K562 (cell line): ENCODE measurements around the gene NT5C3B. TPM values are rescaled to one million over a fixed set of nuclear protein-coding genes. Genes with fewer than 3 reads are reported as not detected.

Experiments
- ATAC-seq: fragments of 200-7000 bp; cut with Tn5 transposase; 3 replicates; pipeline ENCODE4 v1.9.1; 2020; ENCODE audit warnings: moderate library complexity
- BruUV-seq: library from RNA; stranded (reverse); fragments of 400-500 nt; replicated peaks from 2 replicates; lab custom pipeline; 2021; lab: Mats Ljungman, UMichigan
- CTCF ChIA-PET: fragments of 300-600 bp; formaldehyde crosslinking; extraction: SDS; loops from one replicate; lab custom pipeline; 2021; ENCODE audit warnings: low intra/inter-chr PET ratio; lab: Yijun Ruan, JAX
- POLR2A ChIA-PET: fragments of 300-600, 350-650 bp; sonication (Branson Sonifier 250); formaldehyde crosslinking; extraction: SDS; loops from one replicate; lab custom pipeline; 2021; ENCODE audit warnings: antibody characterized with exemption, inconsistent platforms; lab: Yijun Ruan, JAX
- DNase-seq, 4 experiments: peaks; one replicate each; pipeline versions ENCODE4 v3.0.0 to v3.0.0-alpha.2; 2011 to 2018; ENCODE audit warnings: low spot score in 3 of 4, mixed read lengths in 3 of 4; ENCODE audit errors: extremely low read depth in 1 of 4
- FAIRE-seq: peaks from 2 replicates; lab custom pipeline; 2011; peaks lifted over from hg19 to GRCh38; lab: Jason Lieb, UNC
- H2AFZ ChIP-seq: 2 replicates; pipeline ENCODE4 v1.6.0; 2011; ENCODE audit warnings: low read depth, low read length, control low read depth, inconsistent platforms
- H3K27ac ChIP-seq: fragments of 200-600 bp; 3 replicates; pipeline ENCODE4 v1.8.0; 2011; ENCODE audit warnings: low read depth, mild to moderate bottlenecking, control low read depth, inconsistent platforms, low read length, moderate library complexity, mixed read lengths; ENCODE audit errors: extremely low read depth
- H3K27me3 ChIP-seq, 2 experiments: fragments of 300-600 bp in 1 of 2; 2 replicates in 1 of 2; 3 replicates in 1 of 2; pipeline versions ENCODE4 v1.6.0 to v1.8.0; 2011; ENCODE audit warnings: inconsistent platforms in 2 of 2, low read length in 2 of 2, mild to moderate bottlenecking in 1 of 2, mixed read lengths in 1 of 2, moderate library complexity in 1 of 2; ENCODE audit not compliant: control insufficient read depth in 2 of 2, insufficient read depth in 2 of 2
- H3K36me3 ChIP-seq: fragments of 300-600 bp; 3 replicates; pipeline ENCODE4 v1.8.0; 2011; ENCODE audit warnings: mild to moderate bottlenecking, low read length, inconsistent platforms; ENCODE audit not compliant: control insufficient read depth, insufficient read depth
- H3K4me1 ChIP-seq, 2 experiments: fragments of 200-600 bp in 1 of 2; replicated peaks in 1 of 2; 2 replicates in 1 of 2; 3 replicates in 1 of 2; pipeline versions ENCODE4 v1.5.1 to v1.8.0; 2011; ENCODE audit warnings: inconsistent platforms in 2 of 2, low read length in 2 of 2, mild to moderate bottlenecking in 1 of 2, mixed read lengths in 1 of 2, moderate library complexity in 1 of 2; ENCODE audit not compliant: control insufficient read depth in 2 of 2, insufficient read depth in 2 of 2
- H3K4me2 ChIP-seq: 2 replicates; pipeline ENCODE4 v1.6.1; 2011; ENCODE audit warnings: low read length, control low read depth, inconsistent platforms, mixed read lengths; ENCODE audit not compliant: insufficient read depth
- H3K4me3 ChIP-seq: fragments of 200-600 bp; sonication (generic), shearing (Covaris generic); 2 replicates; pipeline ENCODE4 v1.5.1; 2016; ENCODE audit warnings: control low read depth, inconsistent platforms
- H3K79me2 ChIP-seq: fragments of 200-600 bp; 3 replicates; pipeline ENCODE4 v1.8.0; 2011; ENCODE audit warnings: low read length, inconsistent platforms; ENCODE audit not compliant: control insufficient read depth, insufficient read depth
- H3K9ac ChIP-seq, 2 experiments: 2 replicates each; pipeline versions ENCODE4 v1.6.0 to v1.6.1; 2011; ENCODE audit warnings: low read depth in 2 of 2, low read length in 2 of 2, control low read depth in 1 of 2, inconsistent platforms in 1 of 2, mild to moderate bottlenecking in 1 of 2, mixed read lengths in 1 of 2; ENCODE audit not compliant: insufficient read depth in 1 of 2
- H3K9me1 ChIP-seq: one replicate; pipeline ENCODE4 v1.6.0; 2011; ENCODE audit warnings: inconsistent platforms, mild to moderate bottlenecking, low read length, moderate library complexity; ENCODE audit not compliant: control insufficient read depth, insufficient read depth
- H3K9me3 ChIP-seq: replicated peaks from 2 replicates; pipeline ENCODE4 v1.5.1; 2011; ENCODE audit warnings: low read depth, low read length, inconsistent platforms; ENCODE audit not compliant: control insufficient read depth, insufficient read depth
- H4K20me1 ChIP-seq: replicated peaks from 2 replicates; pipeline ENCODE4 v1.6.1; 2011; ENCODE audit warnings: low read length, inconsistent platforms, mixed read lengths; ENCODE audit not compliant: control insufficient read depth, insufficient read depth
- RBFOX2 ChIP-seq: fragments of 200-400 bp; formaldehyde crosslinking; IDR thresholded peaks from 2 replicates; pipeline ENCODE4 v1.6.1; 2017; ENCODE audit warnings: low read depth, mild to moderate bottlenecking, low read length, moderate library complexity
- ZNF592 ChIP-seq: fragments of 450-650 bp; IDR thresholded peaks from 2 replicates; pipeline ENCODE4 v1.6.1; 2017; ENCODE audit warnings: antibody characterized with exemption, mild to moderate bottlenecking
- WGBS: fragments of 100-300 bp; shearing (Covaris generic); methylation state at CpG from one replicate; pipeline ENCODE4 v1.1.6; 2016; ENCODE audit warnings: low coverage, mixed read lengths; ENCODE audit not compliant: insufficient coverage; ENCODE audit errors: missing lambda C conversion rate; 5-methylcytosine and 5-hydroxymethylcytosine counted together
- in situ Hi-C: fragments of 300-500 bp; cut with MboI; formaldehyde crosslinking; loops from 4 replicates; pipeline ENCODE4 v1.15.0; 2018; ENCODE audit warnings: inconsistent platforms, mixed read lengths
- intact Hi-C: fragments of 100-400 bp; cut with micrococcal nuclease; formaldehyde crosslinking; loops from 2 replicates; pipeline ENCODE4 v1.14.2; 2022
- polyA plus RNA-seq, 8 experiments: library from polyadenylated mRNA; depleted of rRNA in 4 of 8; stranded (reverse) in 5 of 8; unstranded in 3 of 8; fragments of >200 nt; fragmentation: Nextera tagmentation in 2 of 8; fragmentation: Illumina TruSeq in 1 of 8; extraction: Ambion mirVana in 2 of 8; extraction: Trizol in 1 of 8; gene quantifications; 2 replicates each; pipeline versions ENCODE4 v1.2.1 to v1.2.3, GENCODE V29; 2011 to 2014; ENCODE audit warnings: inconsistent platforms in 1 of 8, missing spikeins in 1 of 8
- total RNA-seq, 7 experiments: library from RNA; depleted of rRNA in 6 of 7; stranded (reverse); fragments of >200 nt in 6 of 7; fragmentation: Illumina TruSeq in 2 of 7; extraction: Trizol in 2 of 7; gene quantifications; 2 replicates each; pipeline versions ENCODE4 v1.2.1 to v1.2.3, GENCODE V29; 2011 to 2021; ENCODE audit warnings: low replicate concordance in 1 of 7

The NT5C3B gene
- total and polyA plus RNA-seq, 9 of the 15 experiments (the other 6 are each of a cell fraction or from before 2014, with no cell fraction given), result 2.0 to 166 (median 85.0) TPM

- in situ Hi-C loops (no loop called here), intact Hi-C loops (no loop called here)
- 0 out of 4 replicates have a peak overlapping the region, but pooled peaks of 1 of the 2 experiments have one; percentile 1 for H3K9ac ChIP-seq
- peaks cover 48% of the 10 kb centered on the region for H3K36me3 ChIP-seq
- H3K27me3 ChIP-seq, result no peaks in the 10 kb centered on the region
- no TSS peak for BruUV-seq
- ChIA-PET POLR2A (interaction anchor here (1.1 kb wide), 1 partner anchor 14 kb away, joined by 3 read pairs; the partner anchor contains the start of gene P3H4), CTCF (no interaction called here)
- FAIRE-seq (no peak), DNase-seq (no peak), ATAC-seq (no peak)
- H3K9me3 ChIP-seq, result no peaks in the 10 kb centered on the region
- TF ChIP-seq ZNF592, result no peak
- TF ChIP-seq RBFOX2, result peak; percentile 35; the same call in 1 of the 2 replicates
- no peak overlapping the region for H3K27ac ChIP-seq
- no peak overlapping the region for H3K4me3 ChIP-seq
- no peak overlapping the region for H3K4me2 ChIP-seq
- H3K4me1 ChIP-seq, result peaks cover 0 to 16% of the 10 kb centered on the region in 2 experiments; a peak in 2 of 5 replicates
- H4K20me1 ChIP-seq, result no peaks in the 10 kb centered on the region
- no peaks in the 10 kb centered on the region for H3K79me2 ChIP-seq
- no peak overlapping the region for H2AFZ ChIP-seq
- H3K9me1 ChIP-seq, result no peaks in the 10 kb centered on the region
- WGBS, result 84% methylated on average over 15 of the region's 19 CpGs
Observed at GRCh38 chr17:41825175-41825845, 10.7 kb downstream of the NT5C3B start.
